Measurements from ENCODE around the gene MAP3K20. TPM values are rescaled to one million over a fixed set of nuclear protein-coding genes. Genes with fewer than 3 reads are reported as not detected.
"Not testable (repeated sequence)": the region's sequence is repeated elsewhere in the genome, so short reads cannot be mapped to it uniquely, and the experiment has no call there.

MAP3K20 gene
- total RNA-seq, 2 experiments from 2014 or later: 6.5 to 7.0 TPM

GRCh38 chr2:173038257-173038656, 37.4 kb upstream of the MAP3K20 start:
- H3K27me3 Mint-ChIP-seq; H3K4me3 Mint-ChIP-seq; H3K9me3 Mint-ChIP-seq; H3K27ac Mint-ChIP-seq; intact Hi-C loops (cut with micrococcal nuclease); DNase-seq; H3K4me1 Mint-ChIP-seq (ENCODE audit: low read depth); POLR2A ChIA-PET; H3K36me3 Mint-ChIP-seq: not testable (repeated sequence)
- CTCF ChIA-PET: interaction anchor here (1.3 kb wide), 1 partner anchor 172 kb away, joined by 3 read pairs; no protein-coding TSS in a partner anchor

- Mint-ChIP-seq H3K36me3 (no peaks in the 10 kb centered on the region), H3K4me1 (ENCODE audit: low read depth) (no peaks in the 10 kb centered on the region), H3K9me3 (no peaks in the 10 kb centered on the region), H3K27me3 (no peaks in the 10 kb centered on the region), H3K4me3 (no peak overlapping the region), H3K27ac (no peak overlapping the region)
- POLR2A ChIA-PET: no interaction called here
- CTCF ChIA-PET: no interaction called here
- no peak for DNase-seq
- intact Hi-C loops (cut with micrococcal nuclease): no loop called here
Measured at GRCh38 chr2:173040729-173041128, 34.9 kb upstream of the MAP3K20 start.

GRCh38 chr2:173043476-173043875, 32.2 kb upstream of the MAP3K20 start:
- Mint-ChIP-seq H3K36me3 (no peaks in the 10 kb centered on the region), H3K27me3 (peaks cover 5% of the 10 kb centered on the region), H3K4me1 (ENCODE audit: low read depth) (peaks cover 1% of the 10 kb centered on the region), H3K27ac (no peak overlapping the region), H3K4me3 (no peak overlapping the region), H3K9me3 (no peaks in the 10 kb centered on the region)
- ChIA-PET CTCF (interaction anchor here (1.8 kb wide), 1 partner anchor 15 kb away, joined by 9 read pairs; no protein-coding TSS in a partner anchor), POLR2A (no interaction called here)
- no peak for DNase-seq
- intact Hi-C loops (cut with micrococcal nuclease): no loop called here

- H3K9me3 Mint-ChIP-seq: no peaks in the 10 kb centered on the region
- intact Hi-C loops (cut with micrococcal nuclease): no loop called here
- no peak overlapping the region for H3K27ac Mint-ChIP-seq
- H3K4me3 Mint-ChIP-seq: no peak overlapping the region
- H3K4me1 Mint-ChIP-seq (ENCODE audit: low read depth): peaks cover 5% of the 10 kb centered on the region
- DNase-seq: no peak
- H3K27me3 Mint-ChIP-seq: peaks cover 5% of the 10 kb centered on the region
- no peaks in the 10 kb centered on the region for H3K36me3 Mint-ChIP-seq
- ChIA-PET POLR2A (no interaction called here), CTCF (interaction anchor here (0.6 to 1.8 kb wide), 2 partner anchors 16 to 1465 kb away, joined by 3 to 9 read pairs; no protein-coding TSS in a partner anchor)
Measured at GRCh38 chr2:173043897-173044519, 31.6 kb upstream of the MAP3K20 start.

- CTCF ChIA-PET: interaction anchor here (0.6 to 1.8 kb wide), 2 partner anchors 16 to 1465 kb away, joined by 3 to 9 read pairs; no protein-coding TSS in a partner anchor
Measured at GRCh38 chr2:173044686-173045085, 31.0 kb upstream of the MAP3K20 start.

GRCh38 chr2:173045181-173045580, 30.5 kb upstream of the MAP3K20 start:
- intact Hi-C loops (cut with micrococcal nuclease): no loop called here

More at GRCh38 chr2:173044686-173045085, 31.0 kb upstream of the MAP3K20 start:
- no peaks in the 10 kb centered on the region for H3K36me3 Mint-ChIP-seq
- H3K4me1 Mint-ChIP-seq (ENCODE audit: low read depth): peaks cover 12% of the 10 kb centered on the region
- peaks cover 5% of the 10 kb centered on the region for H3K27me3 Mint-ChIP-seq
- intact Hi-C loops (cut with micrococcal nuclease): no loop called here
- no peak for DNase-seq
- POLR2A ChIA-PET: interaction anchor here (0.6 kb wide), 1 partner anchor 166 kb away, joined by 5 read pairs; no protein-coding TSS in a partner anchor
- H3K4me3 Mint-ChIP-seq: no peak overlapping the region
- no peaks in the 10 kb centered on the region for H3K9me3 Mint-ChIP-seq
- no peak overlapping the region for H3K27ac Mint-ChIP-seq

GRCh38 chr2:173048522-173048896, 27.1 kb upstream of the MAP3K20 start:
- Mint-ChIP-seq H3K36me3 (no peaks in the 10 kb centered on the region), H3K4me3 (no peak overlapping the region), H3K27me3 (peaks cover 24% of the 10 kb centered on the region), H3K27ac (no peak overlapping the region), H3K4me1 (ENCODE audit: low read depth) (peaks cover 15% of the 10 kb centered on the region), H3K9me3 (no peaks in the 10 kb centered on the region)
- ChIA-PET POLR2A (interaction anchor here (1.0 kb wide), 1 partner anchor 85 kb away, joined by 3 read pairs; no protein-coding TSS in a partner anchor), CTCF (no interaction called here)
- intact Hi-C loops (cut with micrococcal nuclease): loop anchor here (2.0 kb wide), 1 partner anchor 26 kb away; the partner anchor contains the start of gene MAP3K20
- no peak for DNase-seq

More at GRCh38 chr2:173045181-173045580, 30.5 kb upstream of the MAP3K20 start:
- H3K4me3 Mint-ChIP-seq: no peak overlapping the region
- CTCF ChIA-PET: no interaction called here
- H3K27me3 Mint-ChIP-seq: peaks cover 5% of the 10 kb centered on the region
- DNase-seq: no peak
- H3K4me1 Mint-ChIP-seq (ENCODE audit: low read depth): peaks cover 15% of the 10 kb centered on the region
- no peaks in the 10 kb centered on the region for H3K9me3 Mint-ChIP-seq
- H3K27ac Mint-ChIP-seq: no peak overlapping the region
- no peaks in the 10 kb centered on the region for H3K36me3 Mint-ChIP-seq
- POLR2A ChIA-PET: interaction anchor here (0.6 kb wide), 1 partner anchor 165 kb away, joined by 5 read pairs; no protein-coding TSS in a partner anchor

- intact Hi-C loops (cut with micrococcal nuclease): loop anchor here (1.0 to 2.0 kb wide), 6 partner anchors 26 to 237 kb away; partner anchors contain the start of gene MAP3K20
- no peaks in the 10 kb centered on the region for H3K9me3 Mint-ChIP-seq
- ChIA-PET CTCF (interaction anchor here (2.3 kb wide), 1 partner anchor 21 kb away, joined by 9 read pairs; no protein-coding TSS in a partner anchor), POLR2A (interaction anchor here (1.0 kb wide), 2 partner anchors 84 to 103 kb away, joined by 3 read pairs; no protein-coding TSS in a partner anchor)
- H3K4me1 Mint-ChIP-seq (ENCODE audit: low read depth): peaks cover 15% of the 10 kb centered on the region
- no peaks in the 10 kb centered on the region for H3K36me3 Mint-ChIP-seq
- DNase-seq: peak; percentile 74
- no peak overlapping the region for H3K4me3 Mint-ChIP-seq
- peaks cover 25% of the 10 kb centered on the region for H3K27me3 Mint-ChIP-seq
- no peak overlapping the region for H3K27ac Mint-ChIP-seq
Measured at GRCh38 chr2:173048897-173049661, 26.6 kb upstream of the MAP3K20 start.

GRCh38 chr2:173049831-173050230, 25.8 kb upstream of the MAP3K20 start:
- Mint-ChIP-seq H3K27ac (no peak overlapping the region), H3K9me3 (no peaks in the 10 kb centered on the region), H3K36me3 (no peaks in the 10 kb centered on the region), H3K27me3 (peaks cover 25% of the 10 kb centered on the region), H3K4me3 (no peak overlapping the region), H3K4me1 (ENCODE audit: low read depth) (peaks cover 15% of the 10 kb centered on the region)
- ChIA-PET POLR2A (interaction anchor here (1.0 kb wide), 1 partner anchor 102 kb away, joined by 3 read pairs; no protein-coding TSS in a partner anchor), CTCF (interaction anchor here (0.8 to 2.3 kb wide), 2 partner anchors 9 to 21 kb away, joined by 3 to 9 read pairs; no protein-coding TSS in a partner anchor)
- DNase-seq: no peak
- intact Hi-C loops (cut with micrococcal nuclease): loop anchor here (1.0 to 2.0 kb wide), 6 partner anchors 25 to 236 kb away; partner anchors contain the start of gene MAP3K20

GRCh38 chr2:173050684-173051083, 25.0 kb upstream of the MAP3K20 start:
- ChIA-PET CTCF (interaction anchor here (2.3 kb wide), 1 partner anchor 22 kb away, joined by 9 read pairs; no protein-coding TSS in a partner anchor), POLR2A (no interaction called here)
- Mint-ChIP-seq H3K4me3 (no peak overlapping the region), H3K27ac (no peak overlapping the region), H3K36me3 (no peaks in the 10 kb centered on the region), H3K27me3 (peaks cover 25% of the 10 kb centered on the region), H3K4me1 (ENCODE audit: low read depth) (peaks cover 15% of the 10 kb centered on the region), H3K9me3 (no peaks in the 10 kb centered on the region)
- no peak for DNase-seq
- intact Hi-C loops (cut with micrococcal nuclease): no loop called here

GRCh38 chr2:173051463-173052215, 24.0 kb upstream of the MAP3K20 start:
- Mint-ChIP-seq H3K27me3 (peaks cover 26% of the 10 kb centered on the region), H3K4me3 (no peak overlapping the region), H3K9me3 (no peaks in the 10 kb centered on the region), H3K4me1 (ENCODE audit: low read depth) (peaks cover 15% of the 10 kb centered on the region), H3K36me3 (no peaks in the 10 kb centered on the region), H3K27ac (no peak overlapping the region)
- intact Hi-C loops (cut with micrococcal nuclease): no loop called here
- CTCF ChIA-PET: no interaction called here
- POLR2A ChIA-PET: no interaction called here
- no peak for DNase-seq

Measured in activated CD4-positive, alpha-beta memory T cell treated with anti-CD3 and anti-CD28 coated beads for 36 hours (primary cell).